ENCODE measurements around the gene HAPLN2.
A peak's percentile ranks its signal among the peaks of the same experiment; 100 is the strongest.

The HAPLN2 gene

GRCh38 chr1:156626079-156626438, 6.8 kb downstream of the HAPLN2 start:
- H3K9me3 ChIP-seq (ENCODE audit: control insufficient read depth, insufficient read depth, low read depth, low read length) = no peaks in the 10 kb centered on the region
- ChIA-PET CTCF (interaction anchor here (0.6 to 14.1 kb wide), 21 partner anchors 12 to 426 kb away, joined by 3 to 294 read pairs (median 8); partner anchors contain the start of genes BCAN, CRABP2, GPATCH4 and NES), POLR2A (no interaction called here)
- no peaks in the 10 kb centered on the region for H3K36me3 ChIP-seq (ENCODE audit: control insufficient read depth in 2 of 2, insufficient read depth in 1 of 2, low read length in 2 of 2)
- H3K27ac ChIP-seq (ENCODE audit: extremely low read depth, low read depth, low read length) = no peak overlapping the region
- TF ChIP-seq ZSCAN30 (tag by site-specific recombination; IDR thresholded peaks at IDR 0.05) (0 out of 2 replicates have a peak, but pooled peaks have one; percentile 14), ZBTB11 (tag by site-specific recombination; conservative IDR thresholded peaks at IDR 0.05; ENCODE audit: low read depth) (no peak), ZNF184 (tag by site-specific recombination; IDR thresholded peaks at IDR 0.05) (0 out of 2 replicates have a peak, but pooled peaks have one; percentile 39)
- H3K4me1 ChIP-seq (ENCODE audit: control insufficient read depth, insufficient read depth, low read length) = no peaks in the 10 kb centered on the region
- no peak overlapping the region for H3K4me3 ChIP-seq (ENCODE audit: low read depth, low read length)

GRCh38 chr1:156627313-156627880, 8.2 kb downstream of the HAPLN2 start:
- Histone ChIP-seq H3K4me3 (ENCODE audit: low read depth, low read length) (no peak overlapping the region), H3K36me3 (ENCODE audit: control insufficient read depth in 2 of 2, insufficient read depth in 1 of 2, low read length in 2 of 2) (no peaks in the 10 kb centered on the region), H3K27ac (ENCODE audit: extremely low read depth, low read depth, low read length) (no peak overlapping the region), H3K9me3 (ENCODE audit: control insufficient read depth, insufficient read depth, low read depth, low read length) (no peaks in the 10 kb centered on the region), H3K4me1 (ENCODE audit: control insufficient read depth, insufficient read depth, low read length) (no peaks in the 10 kb centered on the region)
- ChIA-PET POLR2A (interaction anchor here (0.7 to 1.3 kb wide), 4 partner anchors 12 to 120 kb away, joined by 3 to 10 read pairs (median 5); no protein-coding TSS in a partner anchor), CTCF (interaction anchor here (0.6 to 14.1 kb wide), 32 partner anchors 8 to 652 kb away, joined by 3 to 294 read pairs (median 5); partner anchors contain the start of genes BCAN, CRABP2, GPATCH4 and HAPLN2)
- TF ChIP-seq ZNF558 (tag by site-specific recombination; IDR thresholded peaks at IDR 0.05) = no peak
- TF ChIP-seq ZNF37A (tag by site-specific recombination; IDR thresholded peaks at IDR 0.05) = no peak
- no peak for TF ChIP-seq PRDM10 (tag by site-specific recombination; IDR thresholded peaks at IDR 0.05)
- peak; percentile 27; the same call in 1 of the 2 replicates for TF ChIP-seq CTCF (tag by site-specific recombination; IDR thresholded peaks at IDR 0.05)
- TF ChIP-seq ZNF510 (tag by site-specific recombination; IDR thresholded peaks at IDR 0.05; ENCODE audit: insufficient replicate concordance) = no peak
- TF ChIP-seq ZNF221 (tag by site-specific recombination; IDR thresholded peaks at IDR 0.05; ENCODE audit: borderline replicate concordance) = no peak
- 0 out of 2 replicates have a peak, but pooled peaks have one; percentile 21 for TF ChIP-seq ZNF660 (tag by site-specific recombination; IDR thresholded peaks at IDR 0.05)
- peak; percentile 92 for TF ChIP-seq REST (tag by site-specific recombination; IDR thresholded peaks at IDR 0.05)
- no peak for TF ChIP-seq ZNF280D (tag by site-specific recombination; IDR thresholded peaks at IDR 0.05)
- TF ChIP-seq KLF1 (tag by site-specific recombination; IDR thresholded peaks at IDR 0.05) = no peak
- peak; percentile 50 for TF ChIP-seq ZNF654 (tag by site-specific recombination; IDR thresholded peaks at IDR 0.05; ENCODE audit: low read depth)
